Left hindlimb (tissue), 1 donor: Measurements from ENCODE around the gene PARD3.

Source experiments
- DNase-seq: peaks from one replicate; pipeline ENCODE4 v3.0.0-alpha.2; 2018

The PARD3 gene

DNA sequence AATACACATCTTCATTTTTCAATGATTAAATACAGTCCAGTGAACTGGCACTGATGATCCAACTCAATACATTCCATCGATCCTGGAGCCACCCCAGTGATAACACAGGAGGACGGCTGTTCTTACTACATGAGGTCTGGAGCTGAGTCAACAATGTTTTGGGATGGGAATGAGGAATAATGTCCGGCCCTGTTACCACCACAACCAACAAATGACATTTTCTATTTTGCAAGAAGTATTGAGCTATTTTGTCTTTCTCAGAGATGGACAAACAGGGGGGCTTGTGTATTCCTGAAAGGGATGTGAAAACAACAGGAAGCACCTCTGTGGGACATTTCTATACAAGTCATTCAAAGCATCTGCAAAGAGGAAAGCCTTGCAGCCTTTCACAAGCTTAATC lies 249.2 kb downstream of the PARD3 start:
- DNase-seq, result no peak

DNA sequence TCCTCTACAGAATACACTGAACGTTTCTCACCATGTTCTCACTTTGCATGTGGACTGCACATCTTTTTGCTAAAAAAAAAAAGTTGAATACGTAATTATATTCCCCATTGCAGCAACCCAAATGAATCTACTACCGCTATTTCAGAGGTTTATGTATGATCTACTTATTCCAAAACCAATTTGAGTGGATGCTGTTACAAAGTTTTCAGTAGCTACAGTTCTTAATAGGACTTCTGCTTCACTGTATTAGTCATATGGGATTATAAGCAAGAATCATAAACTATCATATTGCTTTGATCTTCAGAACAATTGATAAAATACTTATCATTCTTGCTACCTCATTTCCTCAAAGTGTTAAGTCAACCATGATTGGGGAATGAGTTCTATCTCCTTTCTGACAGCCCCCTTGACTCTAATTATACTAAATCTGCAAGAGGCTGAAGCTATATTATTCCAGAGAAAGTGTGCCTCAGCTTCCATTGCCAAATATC lies 257.0 kb downstream of the PARD3 start:
- no peak for DNase-seq

DNA sequence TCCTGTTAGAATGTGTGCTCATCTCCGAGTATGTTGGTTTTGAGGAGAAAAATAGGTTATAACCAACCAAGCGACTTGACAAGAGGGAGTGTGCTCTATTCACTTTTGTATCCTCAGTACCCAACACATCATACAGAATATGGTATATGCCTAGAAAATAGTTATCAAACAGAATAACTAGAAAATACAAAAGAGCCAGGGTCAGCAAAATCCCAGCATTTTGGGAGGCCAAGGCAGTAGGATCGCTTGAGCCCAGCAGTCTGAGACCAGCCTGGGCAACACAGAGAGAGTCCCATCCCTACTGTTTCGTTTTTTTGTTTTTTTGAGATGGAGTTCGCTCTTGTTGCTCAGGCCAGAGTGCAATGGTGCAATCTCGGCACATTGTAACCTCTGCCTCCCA lies 257.9 kb downstream of the PARD3 start:
- no peak for DNase-seq

DNA sequence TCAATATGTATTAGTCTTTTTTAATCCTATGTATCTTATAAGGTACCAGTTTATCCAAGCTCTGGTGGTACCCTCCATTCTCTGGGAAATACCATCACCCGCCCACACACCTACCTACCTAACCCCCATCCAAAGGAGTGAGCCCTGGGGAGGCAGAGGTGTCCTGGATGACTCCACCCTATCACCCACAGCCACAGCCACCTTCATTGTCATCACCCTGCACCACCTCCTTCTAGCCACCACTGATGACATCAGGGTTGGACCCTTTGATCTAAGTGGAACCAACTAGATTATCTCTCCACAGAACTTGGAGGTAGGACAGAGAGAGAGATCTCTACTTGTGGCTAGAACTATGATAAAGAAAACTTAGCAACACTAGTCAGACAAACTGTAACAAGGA lies 259.4 kb downstream of the PARD3 start:
- DNase-seq, result no peak

DNA sequence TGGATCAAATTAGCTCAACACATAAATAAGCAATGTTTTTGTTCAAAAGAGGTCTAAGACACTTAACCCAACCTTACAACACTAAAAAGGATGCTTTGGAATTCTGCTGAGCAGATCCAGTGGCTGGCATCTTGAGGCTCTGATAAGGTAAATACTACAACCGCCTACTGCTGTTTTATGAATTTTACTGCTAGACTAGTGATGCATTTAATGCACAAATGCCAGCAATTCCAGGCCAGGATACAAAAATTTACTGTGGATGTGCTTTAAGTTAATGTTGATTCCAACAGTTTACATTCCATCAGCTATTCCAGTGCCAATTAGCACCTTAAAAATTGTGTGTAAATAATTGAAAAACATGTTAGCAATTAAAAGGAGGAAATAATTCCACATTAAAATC lies 261.3 kb downstream of the PARD3 start:
- DNase-seq, result no peak

DNA sequence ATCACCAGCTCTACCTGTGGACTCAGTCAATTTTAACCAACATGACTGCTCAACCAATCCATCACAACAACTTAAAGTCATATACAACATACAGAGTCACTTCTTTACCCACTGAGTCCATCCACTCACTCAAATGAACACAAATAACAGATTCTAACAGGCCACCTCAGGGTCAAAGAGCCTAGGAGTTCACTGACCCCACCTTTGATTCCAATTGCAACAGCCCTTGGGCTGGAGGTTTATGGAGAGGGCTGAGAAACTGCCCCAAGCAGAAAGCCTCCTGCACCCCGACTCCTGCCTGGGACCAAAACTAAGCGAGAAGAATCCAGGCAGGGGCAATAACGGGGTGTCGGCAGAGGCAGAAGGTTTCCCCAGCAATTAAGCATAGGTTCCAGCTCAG lies 263.8 kb downstream of the PARD3 start:
- no peak for DNase-seq

DNA sequence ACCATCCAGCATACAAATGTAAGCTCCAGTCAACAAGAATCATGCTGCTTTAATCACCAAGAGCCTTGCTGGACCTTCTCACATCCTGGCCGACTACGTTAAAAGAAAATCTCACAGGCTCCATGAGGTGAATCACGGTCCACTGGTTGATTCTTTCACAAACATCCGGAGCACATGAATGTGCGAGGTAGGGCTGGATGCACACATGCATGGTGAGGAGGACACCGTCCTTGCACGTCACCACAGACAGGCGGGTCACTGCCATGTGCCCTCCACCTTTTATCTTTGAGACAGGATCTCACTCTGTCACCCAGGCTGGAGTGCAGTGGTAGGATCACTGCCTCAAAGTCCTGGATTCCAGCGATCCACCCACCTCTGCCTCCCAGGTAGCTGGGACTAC lies 265.1 kb downstream of the PARD3 start:
- DNase-seq, result no peak

DNA sequence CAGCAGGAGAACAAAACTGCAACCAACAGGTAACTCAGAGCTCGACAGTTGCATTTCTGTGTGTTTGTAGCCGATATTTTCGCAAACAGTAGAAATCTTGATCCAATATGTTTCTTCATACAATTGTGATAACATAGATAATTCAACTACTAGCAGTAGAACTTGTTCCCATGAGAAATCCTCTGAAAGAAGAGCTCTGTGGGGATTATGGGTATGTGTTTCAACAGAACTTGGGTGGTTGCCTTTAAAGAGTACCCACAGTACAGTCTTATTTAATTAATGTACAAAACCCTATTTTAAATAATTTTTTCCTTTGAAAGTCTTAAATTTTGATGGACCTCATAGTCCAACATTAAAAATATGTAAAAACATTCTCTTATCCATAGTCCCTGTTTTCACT lies 266.1 kb downstream of the PARD3 start:
- no peak for DNase-seq

DNA sequence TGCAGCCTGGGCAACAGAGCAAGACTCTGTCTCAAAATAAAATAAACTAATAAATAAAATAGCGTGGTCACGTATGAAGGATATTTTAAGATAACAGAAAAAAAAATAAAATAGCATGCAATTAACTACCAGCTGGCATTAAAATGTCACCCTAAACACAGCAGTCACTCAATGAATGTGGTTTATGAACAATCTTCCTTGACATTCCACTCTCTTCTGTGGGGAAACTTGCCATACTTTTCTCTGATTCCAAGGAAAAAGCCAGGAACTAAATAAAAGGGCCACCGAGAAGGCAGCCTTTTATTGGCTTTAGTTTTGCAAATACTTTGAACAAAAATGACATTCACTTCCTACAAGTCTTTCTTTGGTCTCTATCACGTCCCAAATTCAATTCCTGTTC lies 266.6 kb downstream of the PARD3 start:
- no peak for DNase-seq

DNA sequence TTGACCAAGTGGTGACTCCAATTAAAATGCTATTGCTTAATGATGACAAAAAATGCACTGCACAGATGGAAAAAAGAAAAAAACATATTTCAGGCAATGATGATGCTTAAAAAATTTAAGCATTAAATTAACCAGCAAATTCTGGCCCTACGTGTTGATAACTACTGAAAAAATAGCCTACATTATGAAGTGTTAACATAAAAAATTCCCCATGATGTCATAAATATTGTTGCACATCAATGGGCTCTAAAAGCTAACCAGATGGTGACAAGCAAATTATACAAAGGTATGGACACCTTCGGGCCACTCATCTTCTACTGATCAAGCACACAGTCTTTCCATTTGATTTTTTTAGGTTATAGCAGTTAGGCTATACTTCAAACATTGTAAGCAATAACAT lies 267.4 kb downstream of the PARD3 start:
- no peak for DNase-seq

DNA sequence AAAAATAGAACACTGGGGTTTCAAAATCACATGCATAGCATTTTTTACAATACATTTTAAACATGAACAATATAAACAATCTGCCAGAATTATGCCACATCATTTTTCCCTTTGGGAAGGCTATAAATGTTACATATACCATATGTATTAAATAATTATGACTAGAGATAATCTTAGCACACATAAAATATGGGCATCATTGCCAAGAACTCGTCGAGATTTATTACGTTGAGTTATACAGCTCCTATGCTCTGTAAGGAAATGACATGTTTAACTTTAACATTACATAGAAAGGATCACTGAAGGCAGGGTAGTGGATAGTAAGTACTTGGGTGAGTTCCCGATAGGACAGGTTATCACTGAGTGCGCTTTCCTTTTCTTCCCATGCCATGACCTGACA lies 267.8 kb downstream of the PARD3 start:
- no peak for DNase-seq

DNA sequence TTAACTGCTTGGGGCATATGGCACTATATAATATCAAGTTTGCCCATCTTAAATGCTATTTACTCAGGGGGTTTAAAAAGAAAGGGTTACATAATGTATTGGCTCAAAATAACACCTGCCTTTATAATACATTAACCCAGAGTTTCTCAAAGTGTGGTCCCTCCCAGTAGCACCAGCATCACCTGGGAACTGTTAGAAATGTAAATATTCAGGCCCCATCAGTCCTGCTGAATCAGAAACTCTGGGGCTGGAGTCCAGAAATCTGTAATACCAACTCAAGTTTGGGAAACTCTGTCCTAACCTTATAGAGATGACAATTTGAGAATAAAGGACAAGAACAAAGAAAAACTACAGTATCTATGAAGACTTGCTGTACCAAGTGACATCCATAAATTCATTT lies 270.7 kb downstream of the PARD3 start:
- DNase-seq, result no peak

DNA sequence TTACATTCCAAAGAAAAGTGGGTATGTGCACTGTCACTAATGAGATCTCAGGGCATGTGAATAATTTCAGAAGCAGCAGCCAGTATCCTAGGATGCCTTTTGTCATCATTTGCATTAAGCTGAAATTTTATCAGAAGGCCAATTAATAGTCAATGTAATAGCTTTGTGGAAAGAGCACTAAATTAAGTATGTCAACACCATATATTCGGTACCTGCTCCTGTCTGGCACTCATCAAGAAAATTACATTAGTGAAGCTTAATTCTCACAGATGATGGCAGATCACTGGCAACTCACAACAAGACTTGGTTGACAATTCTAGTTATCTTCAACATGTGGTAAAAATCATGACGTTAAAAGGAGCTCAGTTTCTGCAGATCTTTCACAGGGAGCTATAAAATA lies 271.4 kb downstream of the PARD3 start:
- no peak for DNase-seq

DNA sequence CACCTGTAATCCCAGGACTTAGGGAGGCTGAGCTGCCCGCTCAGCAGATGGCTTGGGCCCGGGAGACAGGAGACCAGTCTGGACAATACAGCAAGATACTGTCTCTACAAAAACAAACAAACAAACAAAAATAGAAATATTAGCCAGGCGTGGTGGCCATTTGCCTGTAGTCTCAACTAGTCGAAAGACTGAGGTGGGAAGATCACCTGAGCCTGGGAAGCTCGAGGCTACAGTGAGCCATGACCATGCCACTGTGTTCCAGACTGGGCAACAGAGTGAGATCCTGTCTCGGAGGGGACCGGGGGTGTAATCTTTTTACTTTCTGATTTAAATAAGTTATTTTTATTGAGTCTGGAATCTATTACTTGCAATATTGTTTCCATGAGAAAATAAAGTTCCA lies 274.6 kb downstream of the PARD3 start:
- no peak for DNase-seq

DNA sequence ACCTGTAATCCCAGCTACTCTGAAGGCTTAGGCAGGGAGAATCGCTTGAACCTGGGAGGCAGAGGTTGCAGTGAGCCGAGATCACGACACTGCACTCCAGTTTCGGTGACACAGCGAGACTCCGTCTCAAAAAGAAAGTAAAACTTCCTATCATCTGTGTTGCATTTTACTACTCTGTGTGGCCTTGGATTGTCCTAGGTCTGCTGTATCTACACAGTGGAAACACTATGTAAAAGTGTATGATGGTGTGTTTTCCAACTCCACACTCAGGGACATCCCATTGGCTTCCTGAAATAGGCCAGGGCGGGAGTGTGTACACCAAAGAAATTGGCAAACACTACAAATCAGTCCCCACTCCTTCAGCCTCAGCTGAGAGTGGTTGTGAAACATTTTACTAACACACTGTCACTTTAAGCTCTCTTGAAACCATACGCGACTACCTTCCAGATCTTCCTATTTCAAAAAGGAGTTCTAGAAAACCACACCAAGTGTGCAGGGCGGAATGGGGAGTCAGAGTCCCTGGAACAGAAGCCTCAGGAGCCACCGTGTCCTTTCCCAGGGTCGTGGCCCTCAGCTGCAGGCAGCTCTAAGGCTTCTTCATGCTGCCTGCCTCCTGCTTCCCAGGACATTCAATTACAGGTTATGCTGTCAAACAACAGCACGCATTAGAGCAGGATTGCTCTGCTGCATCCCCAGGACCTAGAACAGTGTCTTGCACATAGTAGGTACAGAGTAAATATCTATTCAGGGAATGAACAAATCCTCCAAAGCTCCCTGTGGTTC lies 275.4 kb downstream of the PARD3 start:
- no peak for DNase-seq

DNA sequence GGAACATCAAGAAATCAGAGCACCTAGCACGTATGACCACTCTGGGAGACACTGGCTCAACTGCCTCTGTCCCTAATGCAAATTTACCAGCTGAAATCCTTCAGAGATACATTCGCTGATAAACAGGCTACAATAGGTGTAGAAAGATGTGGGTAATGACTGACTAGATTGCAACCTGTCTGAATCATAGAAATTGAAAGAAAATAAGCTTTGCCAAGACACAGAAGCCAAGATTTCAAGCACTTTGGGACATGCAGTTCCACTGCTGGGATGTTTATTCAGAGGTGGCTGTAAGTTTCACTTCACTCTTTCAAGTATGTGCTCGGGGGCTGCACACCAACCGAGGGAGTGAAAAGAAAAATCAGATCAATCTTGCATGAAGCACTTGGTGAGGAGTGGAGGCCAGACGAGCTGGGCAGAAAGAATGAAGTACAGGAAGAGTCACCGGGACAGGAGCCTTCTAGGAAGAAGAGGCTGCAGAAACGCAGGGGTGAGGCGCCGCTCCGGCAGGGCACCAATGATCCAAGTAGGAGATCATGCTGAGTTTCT lies 276.7 kb downstream of the PARD3 start:
- no peak for DNase-seq

DNA sequence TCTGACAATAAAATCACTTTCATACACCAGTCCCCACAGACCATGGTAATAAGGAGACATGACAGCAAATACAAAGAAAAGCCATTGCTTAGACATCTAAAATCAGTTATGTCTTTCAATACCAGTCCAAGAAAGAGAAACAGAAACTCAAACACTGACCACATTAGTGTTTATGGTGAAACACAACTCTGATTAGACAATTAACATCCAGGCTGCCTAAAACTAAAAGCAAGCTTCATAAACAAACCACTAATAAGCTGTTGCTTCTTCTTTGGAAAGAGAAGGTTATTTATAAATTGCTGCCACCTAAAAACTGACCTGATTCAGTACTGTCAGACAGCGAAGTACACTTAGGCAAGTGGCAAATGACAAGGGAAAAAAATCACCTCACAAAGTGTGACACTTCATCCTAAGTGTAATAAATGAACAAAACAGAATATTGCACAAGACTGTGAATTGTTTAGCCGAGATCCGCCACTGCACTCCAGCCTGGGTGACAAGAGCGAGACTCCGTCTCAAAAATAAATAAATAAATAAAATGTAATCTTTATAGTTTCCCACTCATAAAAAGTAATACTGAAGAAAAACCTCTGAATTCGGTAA lies 277.4 kb downstream of the PARD3 start:
- no peak for DNase-seq

DNA sequence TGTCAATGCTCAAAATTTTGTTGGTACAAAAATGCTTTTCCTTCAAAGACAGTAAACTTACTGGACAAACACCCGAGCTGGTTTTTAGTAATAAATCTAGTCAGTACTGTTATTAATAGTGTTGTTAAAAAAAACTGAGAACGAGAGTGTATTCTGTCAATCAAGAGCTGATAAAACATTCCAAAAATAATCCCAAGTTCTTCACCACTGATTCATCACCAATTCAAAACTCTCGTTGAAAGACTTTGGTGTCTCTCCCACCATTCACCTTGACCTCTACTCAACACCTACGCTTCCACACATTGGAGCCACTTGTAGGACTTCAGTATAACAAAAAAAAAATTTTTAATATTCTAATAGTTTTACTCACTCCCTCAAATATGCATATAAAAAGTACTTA lies 279.2 kb downstream of the PARD3 start:
- DNase-seq, result no peak

DNA sequence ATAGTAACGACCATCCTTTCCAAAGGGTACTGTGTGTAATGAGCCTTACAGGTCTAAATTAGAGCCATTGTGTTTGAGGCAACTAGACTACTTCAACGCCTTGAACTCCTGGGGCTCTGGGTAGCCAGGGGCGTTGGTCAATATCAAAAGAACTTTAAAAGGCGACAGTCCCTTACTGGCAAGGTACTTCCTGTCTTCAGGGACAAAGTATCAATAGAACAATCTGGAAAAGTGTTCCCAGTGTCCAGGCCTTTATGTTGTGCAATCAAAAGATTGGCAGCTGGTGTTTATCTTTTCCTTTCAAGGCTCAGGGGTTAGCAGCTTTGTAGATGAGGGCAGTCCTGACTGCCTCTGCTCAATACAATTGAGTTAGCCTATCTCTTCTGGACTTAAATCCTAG lies 284.3 kb downstream of the PARD3 start:
- DNase-seq, result no peak

DNA sequence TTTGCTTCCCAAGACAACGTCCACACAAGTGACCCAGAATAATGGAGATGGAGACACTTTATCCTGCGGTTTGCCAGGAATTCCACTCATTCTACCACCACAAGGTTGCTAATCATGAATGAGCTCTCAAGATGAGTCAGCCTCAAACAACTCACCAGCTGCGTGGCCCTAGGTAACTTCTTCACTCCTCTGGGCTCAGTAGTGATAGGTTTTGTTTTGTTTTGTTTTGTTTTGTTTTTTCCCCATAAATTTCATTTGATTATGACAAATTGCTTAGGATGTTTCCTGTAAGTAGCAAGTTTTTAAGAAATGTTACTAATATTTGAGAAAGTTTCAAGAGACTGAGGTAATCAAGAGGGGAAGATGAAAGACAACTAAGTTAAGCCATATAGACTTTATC lies 286.8 kb downstream of the PARD3 start:
- DNase-seq, result no peak

DNA sequence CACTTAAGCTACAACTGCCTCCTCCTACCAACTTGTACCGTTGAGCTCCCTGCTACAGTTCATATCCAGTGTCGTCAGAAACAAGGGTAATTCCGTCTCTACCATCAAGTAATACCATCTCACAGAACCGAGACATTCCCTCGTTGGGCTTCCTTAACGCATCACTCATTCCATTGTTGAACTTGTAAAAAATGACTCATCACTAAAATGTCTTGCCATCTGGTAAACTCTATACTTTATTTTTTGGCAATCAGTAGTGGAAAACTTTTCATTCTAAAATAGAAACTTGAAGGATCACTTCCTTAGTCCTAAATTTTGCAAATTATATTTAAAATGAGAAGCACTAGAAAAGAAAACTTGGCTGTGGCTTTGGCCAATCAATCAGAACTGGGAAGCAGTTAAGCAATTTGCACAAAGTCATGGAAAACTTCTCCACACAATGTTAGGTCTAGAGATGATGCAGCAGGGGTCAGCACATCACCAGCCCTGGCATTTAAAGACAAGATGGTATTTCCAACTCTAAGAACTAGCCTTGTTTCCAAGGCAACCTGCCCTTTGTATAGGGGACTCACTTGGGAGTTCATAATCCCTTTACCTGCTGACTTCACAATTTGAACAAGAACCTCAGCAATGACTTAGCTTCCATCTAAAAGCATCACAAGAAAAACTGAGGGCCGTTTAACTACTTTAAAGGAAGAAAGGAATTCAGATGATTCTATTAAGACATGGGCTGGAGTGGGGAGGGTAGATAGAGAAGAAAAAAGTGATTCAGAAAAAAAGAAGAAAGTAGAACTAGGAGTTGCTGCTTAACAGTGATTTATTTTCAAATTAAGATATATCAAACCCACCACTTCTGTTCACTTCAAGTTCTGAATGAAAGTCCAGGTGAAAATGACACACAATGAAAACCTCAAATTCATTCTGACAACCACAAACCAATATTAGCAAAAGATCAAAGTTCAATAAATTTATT lies 288.1 kb downstream of the PARD3 start:
- DNase-seq, result peak; percentile 54

DNA sequence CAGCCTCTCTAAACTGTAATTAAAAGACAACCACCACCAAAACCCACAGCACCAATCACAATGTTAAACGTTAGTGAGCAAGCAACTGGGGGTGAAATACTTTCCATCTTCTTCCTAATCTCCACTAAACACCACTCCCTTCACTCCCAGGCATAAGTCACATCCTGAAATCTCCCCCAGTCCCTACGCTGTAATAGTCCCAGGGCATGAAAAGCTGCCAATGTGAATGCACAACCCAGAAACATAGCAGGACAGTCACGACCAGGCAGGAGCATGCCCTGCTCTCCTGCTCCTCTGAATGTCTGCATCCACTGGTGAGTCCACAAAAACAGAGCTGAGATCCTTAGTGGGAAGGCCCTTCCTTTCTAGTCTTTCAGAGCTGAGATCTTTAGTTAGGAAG lies 288.9 kb downstream of the PARD3 start:
- no peak for DNase-seq

DNA sequence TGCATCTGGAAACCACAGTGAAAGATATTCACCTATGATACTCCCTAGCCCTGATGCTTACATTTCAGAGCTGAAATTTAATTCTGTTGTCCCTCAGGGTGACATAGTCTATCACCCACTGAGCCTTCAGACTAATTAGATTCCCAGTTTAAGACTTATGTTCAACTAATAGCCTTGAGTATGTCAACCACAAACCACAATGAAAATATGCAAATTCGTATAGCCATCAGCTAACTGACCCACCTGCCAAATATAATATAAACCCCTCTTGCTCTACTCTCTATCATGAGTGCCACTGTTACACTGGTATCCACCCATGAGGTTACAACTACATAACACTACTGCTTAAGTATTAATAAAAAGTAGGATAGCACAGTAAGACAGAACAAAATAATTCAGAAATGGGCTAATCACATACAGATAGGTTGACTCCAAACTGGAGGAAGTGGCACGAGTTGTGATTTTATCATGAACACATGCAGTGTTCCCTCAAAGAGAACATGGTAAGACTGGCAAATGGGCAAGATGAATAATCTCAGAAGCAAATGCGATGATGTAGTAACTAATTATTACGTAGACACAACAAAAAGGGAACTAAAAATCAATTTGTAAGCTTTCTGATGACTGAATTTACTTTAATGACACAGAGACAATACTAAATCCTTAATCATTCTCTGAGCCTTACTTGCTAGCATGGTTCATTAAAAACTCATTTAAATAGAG lies 290.6 kb downstream of the PARD3 start:
- no peak for DNase-seq
